ENCODE data around the gene PRPF8. TPM values are rescaled to one million over a fixed set of nuclear protein-coding genes. Genes with fewer than 3 reads are reported as not detected.
"Not testable (repeated sequence)": the region's sequence is repeated elsewhere in the genome, so short reads cannot be mapped to it uniquely, and the experiment has no call there.

Gene PRPF8
- total RNA-seq, 1 donor from 2014 or later = 247 TPM

- intact Hi-C loops (cut with DNase I) = no loop called here
- Histone ChIP-seq H3K9me3 (no peaks in the 10 kb centered on the region), H3K4me1 (peaks cover 13% of the 10 kb centered on the region), H3K4me3 (no peak overlapping the region), H3K36me3 (no peaks in the 10 kb centered on the region), H3K27ac (no peak overlapping the region), H3K27me3 (no peaks in the 10 kb centered on the region)
- TF ChIP-seq CTCF (IDR thresholded peaks at IDR 0.05) (no peak), POLR2AphosphoS5 (IDR thresholded peaks at IDR 0.05; ENCODE audit: insufficient read depth in 1 of 2, low read depth in 1 of 2) (no peak), POLR2A (IDR thresholded peaks at IDR 0.05) (no peak)
- no peak for DNase-seq (ENCODE audit: extremely low spot score in 2 of 2)
These were observed 20.3 kb upstream of the PRPF8 start for GRCh38 chr17:1705004-1705403.

GRCh38 chr17:1703063-1703462 lies 18.4 kb upstream of the PRPF8 start:
- no peak for TF ChIP-seq CTCF (IDR thresholded peaks at IDR 0.05)
- no peak for TF ChIP-seq POLR2A (IDR thresholded peaks at IDR 0.05)
- no peak for TF ChIP-seq POLR2AphosphoS5 (IDR thresholded peaks at IDR 0.05; ENCODE audit: insufficient read depth in 1 of 2, low read depth in 1 of 2)
- no peak for DNase-seq (ENCODE audit: extremely low spot score in 2 of 2)
- Histone ChIP-seq H3K9me3 (no peaks in the 10 kb centered on the region), H3K36me3 (no peaks in the 10 kb centered on the region), H3K4me1 (no peaks in the 10 kb centered on the region), H3K27ac (no peak overlapping the region), H3K4me3 (no peak overlapping the region), H3K27me3 (no peaks in the 10 kb centered on the region)
- intact Hi-C loops (cut with DNase I) = no loop called here

- H3K36me3 ChIP-seq; H3K27me3 ChIP-seq; H3K4me3 ChIP-seq; H3K9me3 ChIP-seq; H3K4me1 ChIP-seq; intact Hi-C loops (cut with DNase I); DNase-seq (ENCODE audit: extremely low spot score in 2 of 2); H3K27ac ChIP-seq: not testable (repeated sequence)
These were observed 15.2 kb upstream of the PRPF8 start for GRCh38 chr17:1699891-1700290.

- intact Hi-C loops (cut with DNase I) = no loop called here
- TF ChIP-seq CTCF (IDR thresholded peaks at IDR 0.05) = no peak
- TF ChIP-seq POLR2A (IDR thresholded peaks at IDR 0.05) = no peak
- TF ChIP-seq POLR2AphosphoS5 (IDR thresholded peaks at IDR 0.05; ENCODE audit: insufficient read depth in 1 of 2, low read depth in 1 of 2) = no peak
- H3K4me3 ChIP-seq = no peak overlapping the region
- H3K27me3 ChIP-seq = no peaks in the 10 kb centered on the region
- H3K9me3 ChIP-seq = no peaks in the 10 kb centered on the region
- H3K4me1 ChIP-seq = no peaks in the 10 kb centered on the region
- no peak for DNase-seq (ENCODE audit: extremely low spot score in 2 of 2)
- no peak overlapping the region for H3K27ac ChIP-seq
- H3K36me3 ChIP-seq = no peaks in the 10 kb centered on the region
These were observed 13.0 kb upstream of the PRPF8 start for GRCh38 chr17:1697681-1698080.

- Histone ChIP-seq H3K4me3 (no peak overlapping the region), H3K27ac (no peak overlapping the region), H3K9me3 (no peaks in the 10 kb centered on the region), H3K27me3 (no peaks in the 10 kb centered on the region), H3K36me3 (no peaks in the 10 kb centered on the region), H3K4me1 (no peaks in the 10 kb centered on the region)
- TF ChIP-seq POLR2A (IDR thresholded peaks at IDR 0.05) (no peak), CTCF (IDR thresholded peaks at IDR 0.05) (no peak), POLR2AphosphoS5 (IDR thresholded peaks at IDR 0.05; ENCODE audit: insufficient read depth in 1 of 2, low read depth in 1 of 2) (no peak)
- DNase-seq (ENCODE audit: extremely low spot score in 2 of 2) = no peak
- intact Hi-C loops (cut with DNase I) = no loop called here
These were observed 10.7 kb upstream of the PRPF8 start for GRCh38 chr17:1695365-1695764.

- Histone ChIP-seq H3K27ac (no peak overlapping the region), H3K9me3 (no peaks in the 10 kb centered on the region), H3K4me1 (no peaks in the 10 kb centered on the region), H3K36me3 (no peaks in the 10 kb centered on the region), H3K4me3 (no peak overlapping the region), H3K27me3 (no peaks in the 10 kb centered on the region)
- no peak for TF ChIP-seq CTCF (IDR thresholded peaks at IDR 0.05)
- DNase-seq (ENCODE audit: extremely low spot score in 2 of 2) = no peak
- intact Hi-C loops (cut with DNase I) = no loop called here
These were observed 8.7 kb upstream of the PRPF8 start for GRCh38 chr17:1693339-1693738.
